ENCODE results near the gene NUP188.

GRCh38 chr9:128943832-128944620 lies 3.5 kb upstream of the NUP188 start:
- TF ChIP-seq CTCF (IDR thresholded peaks at IDR 0.05) (no peak), EZH2phosphoT487 (IDR thresholded peaks at IDR 0.05) (no peak)
